ENCODE data around the gene VAT1L. TPM values are rescaled to one million over a fixed set of nuclear protein-coding genes. Genes with fewer than 3 reads are reported as not detected.

The VAT1L gene
- total and polyA plus RNA-seq, 2 donors (not counting 1 experiment from before 2014, with no cell fraction given), result 17.9 to 86.9 TPM

- Histone ChIP-seq H3K79me2 (ENCODE audit: control insufficient read depth, insufficient read depth, low read length) (no peaks in the 10 kb centered on the region), H3K4me1 (ENCODE audit: control insufficient read depth, extremely low read depth, insufficient read depth, low read length) (no peaks in the 10 kb centered on the region), H3K4me2 (ENCODE audit: extremely low read depth, insufficient read depth, low read length) (no peak overlapping the region), H3K36me3 (ENCODE audit: control insufficient read depth, insufficient read depth, low read length) (no peaks in the 10 kb centered on the region), H2AFZ (ENCODE audit: low read length) (no peak overlapping the region), H4K20me1 (ENCODE audit: control insufficient read depth, extremely low read depth, insufficient read depth, low read length) (no peaks in the 10 kb centered on the region), H3K4me3 (replicated peaks in 1 of 4; ENCODE audit: control extremely low read depth in 1 of 4, insufficient read depth in 1 of 4, low read depth in 3 of 4, low read length in 4 of 4) (no peak overlapping the region), H3K27ac (ENCODE audit: insufficient read depth, low read length) (no peak overlapping the region), H3K9ac (ENCODE audit: insufficient read depth, low read length) (no peak overlapping the region), H3K27me3 (ENCODE audit: control insufficient read depth, insufficient read depth, low read length) (no peaks in the 10 kb centered on the region), H3K9me3 (ENCODE audit: control insufficient read depth, insufficient read depth, low read depth, low read length) (no peaks in the 10 kb centered on the region)
- no peak for TF ChIP-seq CTCF (conservative IDR thresholded peaks at IDR 0.05 in 1 of 2, IDR thresholded peaks at IDR 0.05 in 1 of 2; ENCODE audit: low read depth in 1 of 2, low read length in 2 of 2)
- TF ChIP-seq EZH2 (IDR thresholded peaks at IDR 0.05; ENCODE audit: low read length, missing control alignments), result no peak
- no peak for DNase-seq (ENCODE audit: low read depth in 2 of 2)
Observed at GRCh38 chr16:77965346-77965745, 177.0 kb downstream of the VAT1L start.

GRCh38 chr16:77967054-77967904 lies 178.9 kb downstream of the VAT1L start:
- no peaks in the 10 kb centered on the region for H3K9me3 ChIP-seq (ENCODE audit: control insufficient read depth, insufficient read depth, low read depth, low read length)
- H3K27me3 ChIP-seq (ENCODE audit: control insufficient read depth, insufficient read depth, low read length), result no peaks in the 10 kb centered on the region
- H3K4me2 ChIP-seq (ENCODE audit: extremely low read depth, insufficient read depth, low read length), result no peak overlapping the region
- H3K36me3 ChIP-seq (ENCODE audit: control insufficient read depth, insufficient read depth, low read length), result no peaks in the 10 kb centered on the region
- no peaks in the 10 kb centered on the region for H3K79me2 ChIP-seq (ENCODE audit: control insufficient read depth, insufficient read depth, low read length)
- no peaks in the 10 kb centered on the region for H3K4me1 ChIP-seq (ENCODE audit: control insufficient read depth, extremely low read depth, insufficient read depth, low read length)
- no peak overlapping the region for H2AFZ ChIP-seq (ENCODE audit: low read length)
- no peak for DNase-seq (ENCODE audit: low read depth in 2 of 2)
- H3K4me3 ChIP-seq (replicated peaks in 1 of 4; ENCODE audit: control extremely low read depth in 1 of 4, insufficient read depth in 1 of 4, low read depth in 3 of 4, low read length in 4 of 4), result no peak overlapping the region
- no peaks in the 10 kb centered on the region for H4K20me1 ChIP-seq (ENCODE audit: control insufficient read depth, extremely low read depth, insufficient read depth, low read length)
- TF ChIP-seq CTCF (conservative IDR thresholded peaks at IDR 0.05 in 1 of 2, IDR thresholded peaks at IDR 0.05 in 1 of 2; ENCODE audit: low read depth in 1 of 2, low read length in 2 of 2) (no peak), EZH2 (IDR thresholded peaks at IDR 0.05; ENCODE audit: low read length, missing control alignments) (no peak)
- H3K9ac ChIP-seq (ENCODE audit: insufficient read depth, low read length), result no peak overlapping the region
- H3K27ac ChIP-seq (ENCODE audit: insufficient read depth, low read length), result no peak overlapping the region

- no peak for TF ChIP-seq CTCF (conservative IDR thresholded peaks at IDR 0.05 in 1 of 2, IDR thresholded peaks at IDR 0.05 in 1 of 2; ENCODE audit: low read depth in 1 of 2, low read length in 2 of 2)
- TF ChIP-seq EZH2 (IDR thresholded peaks at IDR 0.05; ENCODE audit: low read length, missing control alignments), result no peak
- Histone ChIP-seq H3K27ac (ENCODE audit: insufficient read depth, low read length) (no peak overlapping the region), H3K9ac (ENCODE audit: insufficient read depth, low read length) (no peak overlapping the region), H4K20me1 (ENCODE audit: control insufficient read depth, extremely low read depth, insufficient read depth, low read length) (no peaks in the 10 kb centered on the region), H3K27me3 (ENCODE audit: control insufficient read depth, insufficient read depth, low read length) (no peaks in the 10 kb centered on the region), H3K9me3 (ENCODE audit: control insufficient read depth, insufficient read depth, low read depth, low read length) (no peaks in the 10 kb centered on the region), H3K79me2 (ENCODE audit: control insufficient read depth, insufficient read depth, low read length) (no peaks in the 10 kb centered on the region), H3K4me1 (ENCODE audit: control insufficient read depth, extremely low read depth, insufficient read depth, low read length) (no peaks in the 10 kb centered on the region), H3K4me3 (replicated peaks in 1 of 4; ENCODE audit: control extremely low read depth in 1 of 4, insufficient read depth in 1 of 4, low read depth in 3 of 4, low read length in 4 of 4) (no peak overlapping the region), H2AFZ (ENCODE audit: low read length) (no peak overlapping the region), H3K4me2 (ENCODE audit: extremely low read depth, insufficient read depth, low read length) (no peak overlapping the region), H3K36me3 (ENCODE audit: control insufficient read depth, insufficient read depth, low read length) (no peaks in the 10 kb centered on the region)
- no peak for DNase-seq (ENCODE audit: low read depth in 2 of 2)
Observed at GRCh38 chr16:77969861-77970260, 181.5 kb downstream of the VAT1L start.
